Suppressor macrophage (primary cell): Measurements from ENCODE around the gene RP2.

Source experiments
- DNase-seq, 4 experiments: peaks; one replicate each; pipeline ENCODE4 v3.0.0-alpha.2; 2020 to 2022

The RP2 gene

GRCh38 chrX:46920235-46920634 lies 83.4 kb downstream of the RP2 start:
- no peak for DNase-seq

- no peak for DNase-seq
These were observed 85.8 kb downstream of the RP2 start for GRCh38 chrX:46922611-46923010.

- DNase-seq = no peak
These were observed 90.9 kb downstream of the RP2 start for GRCh38 chrX:46927718-46928117.

GRCh38 chrX:46929439-46930261 lies 92.8 kb downstream of the RP2 start:
- no peak for DNase-seq
